Amniotic stem cell (primary cell): Measurements from ENCODE around the gene PNPO.

Experiments used
- DNase-seq: peaks from one replicate; lab custom pipeline; 2025; lab: John Stamatoyannopoulos, UW

The PNPO gene

GRCh38 chr17:47998044-47998443 is 56.7 kb downstream of the PNPO start:
- DNase-seq: no peak
